GM12873 (cell line): Measurements from ENCODE around the gene RNF151.

Experiments
- CTCF ChIP-seq: IDR thresholded peaks from 2 replicates; pipeline ENCODE4 v1.5.1; 2012; ENCODE audit warnings: low read depth, mild to moderate bottlenecking, moderate library complexity, low read length, control low read depth; ENCODE audit not compliant: insufficient read depth; ENCODE audit errors: missing control alignments

RNF151 gene

GRCh38 chr16:1991948-1992703 lies 25.5 kb downstream of the RNF151 start:
- TF ChIP-seq CTCF = no peak

DNA sequence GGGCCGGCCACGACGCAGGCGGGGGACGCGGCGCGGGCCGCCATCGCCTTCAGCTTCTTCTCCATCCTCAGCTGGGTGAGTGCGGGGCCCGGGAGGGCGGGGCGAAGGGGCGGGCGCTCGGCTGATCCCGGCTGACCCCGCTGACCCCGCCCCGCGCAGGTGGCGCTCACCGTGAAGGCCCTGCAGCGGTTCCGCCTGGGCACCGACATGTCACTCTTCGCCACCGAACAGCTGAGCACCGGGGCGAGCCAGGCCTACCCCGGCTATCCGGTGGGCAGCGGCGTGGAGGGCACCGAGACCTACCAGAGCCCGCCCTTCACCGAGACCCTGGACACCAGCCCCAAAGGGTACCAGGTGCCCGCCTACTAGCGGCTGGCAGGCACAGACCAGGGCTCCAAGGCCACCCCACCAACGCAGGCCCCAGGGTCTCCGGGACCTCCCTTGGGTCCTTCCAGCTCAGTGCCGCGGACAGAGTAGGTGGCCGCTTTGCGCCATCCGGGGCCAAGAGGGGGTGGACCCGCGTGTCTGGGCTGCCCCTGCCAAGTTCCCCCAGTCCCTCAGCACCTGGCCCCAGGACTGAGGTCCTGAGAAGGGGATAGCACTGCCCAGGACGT lies 26.2 kb downstream of the RNF151 start:
- TF ChIP-seq CTCF = no peak

DNA sequence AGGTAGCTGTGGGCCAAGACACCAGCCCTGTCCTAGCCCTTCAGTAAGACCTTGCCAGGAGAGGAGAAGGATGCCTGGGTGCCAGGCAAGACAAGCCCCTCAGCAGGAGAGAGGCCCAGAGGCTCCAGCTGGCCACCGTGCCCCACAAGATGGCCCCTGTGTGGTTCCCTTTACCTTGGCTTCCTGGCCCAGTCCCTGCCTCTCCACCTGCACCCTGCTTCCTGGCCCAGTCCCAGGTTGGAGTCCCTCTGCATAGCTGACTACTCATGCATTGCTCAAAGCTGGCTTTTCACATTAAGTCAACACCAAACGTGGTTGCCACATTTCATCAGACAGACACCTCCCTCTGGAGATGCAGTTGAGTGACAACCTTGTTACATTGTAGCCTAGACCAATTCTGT lies 27.1 kb downstream of the RNF151 start:
- TF ChIP-seq CTCF = no peak

- no peak for TF ChIP-seq CTCF
These were observed 31.1 kb downstream of the RNF151 start for GRCh38 chr16:1997494-1998359.

GRCh38 chr16:1998360-1998835 lies 31.7 kb downstream of the RNF151 start:
- TF ChIP-seq CTCF = no peak

- TF ChIP-seq CTCF = no peak
These were observed 32.5 kb downstream of the RNF151 start for GRCh38 chr16:1998852-1999801.
